ENCODE results near the gene OR9Q1.

OR9Q1 gene

DNA sequence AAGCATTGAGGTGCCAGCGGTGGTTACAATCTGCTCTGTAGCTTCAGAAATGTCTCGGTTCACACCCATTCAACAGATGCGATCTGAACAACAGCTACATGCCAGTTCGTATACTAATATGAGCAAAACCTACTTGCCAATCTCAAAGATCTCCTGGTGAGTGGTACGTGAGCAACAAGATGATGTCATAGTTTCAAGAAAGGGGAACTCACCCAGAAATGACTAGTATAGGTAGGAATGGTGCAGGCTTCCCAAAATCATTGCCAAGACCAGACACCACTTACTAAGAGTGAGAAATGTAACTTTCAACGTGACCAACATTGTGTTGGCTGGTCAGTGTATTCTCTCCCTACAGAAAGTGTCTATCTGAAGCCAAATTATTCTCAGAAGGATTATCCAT is 38.1 kb downstream of the OR9Q1 start:
- Histone ChIP-seq H3K4me1 (ENCODE audit: insufficient read depth, low read length) (no peaks in the 10 kb centered on the region), H3K27me3 (ENCODE audit: insufficient read depth, low read length, poor library complexity) (no peaks in the 10 kb centered on the region), H2AFZ (ENCODE audit: low read depth, low read length) (no peak overlapping the region), H3K4me3 (ENCODE audit: low read depth in 1 of 2, low read length in 2 of 2) (no peak overlapping the region), H3K4me2 (ENCODE audit: insufficient read depth, low read length) (no peak overlapping the region), H3K79me2 (ENCODE audit: insufficient read depth, low read length) (no peaks in the 10 kb centered on the region), H3K27ac (ENCODE audit: low read length) (no peak overlapping the region), H3K36me3 (ENCODE audit: insufficient read depth, low read length) (no peaks in the 10 kb centered on the region), H3K9ac (ENCODE audit: low read depth, low read length) (no peak overlapping the region), H4K20me1 (ENCODE audit: insufficient read depth, low read length) (no peaks in the 10 kb centered on the region), H3K9me3 (ENCODE audit: insufficient read depth, low read length, severe bottlenecking) (no peaks in the 10 kb centered on the region)
- TF ChIP-seq EZH2 (IDR thresholded peaks at IDR 0.05; ENCODE audit: borderline replicate concordance, low read depth, low read length, severe bottlenecking) = no peak
- TF ChIP-seq, protein P1, sequence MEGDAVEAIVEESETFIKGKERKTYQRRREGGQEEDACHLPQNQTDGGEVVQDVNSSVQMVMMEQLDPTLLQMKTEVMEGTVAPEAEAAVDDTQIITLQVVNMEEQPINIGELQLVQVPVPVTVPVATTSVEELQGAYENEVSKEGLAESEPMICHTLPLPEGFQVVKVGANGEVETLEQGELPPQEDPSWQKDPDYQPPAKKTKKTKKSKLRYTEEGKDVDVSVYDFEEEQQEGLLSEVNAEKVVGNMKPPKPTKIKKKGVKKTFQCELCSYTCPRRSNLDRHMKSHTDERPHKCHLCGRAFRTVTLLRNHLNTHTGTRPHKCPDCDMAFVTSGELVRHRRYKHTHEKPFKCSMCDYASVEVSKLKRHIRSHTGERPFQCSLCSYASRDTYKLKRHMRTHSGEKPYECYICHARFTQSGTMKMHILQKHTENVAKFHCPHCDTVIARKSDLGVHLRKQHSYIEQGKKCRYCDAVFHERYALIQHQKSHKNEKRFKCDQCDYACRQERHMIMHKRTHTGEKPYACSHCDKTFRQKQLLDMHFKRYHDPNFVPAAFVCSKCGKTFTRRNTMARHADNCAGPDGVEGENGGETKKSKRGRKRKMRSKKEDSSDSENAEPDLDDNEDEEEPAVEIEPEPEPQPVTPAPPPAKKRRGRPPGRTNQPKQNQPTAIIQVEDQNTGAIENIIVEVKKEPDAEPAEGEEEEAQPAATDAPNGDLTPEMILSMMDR (IDR thresholded peaks at IDR 0.05; ENCODE audit: borderline replicate concordance, extremely low read depth, low read length, poor library complexity, severe bottlenecking) = no peak
- DNase-seq = no peak
- no peak for ATAC-seq (ENCODE audit: insufficient read depth, low read depth)

DNA sequence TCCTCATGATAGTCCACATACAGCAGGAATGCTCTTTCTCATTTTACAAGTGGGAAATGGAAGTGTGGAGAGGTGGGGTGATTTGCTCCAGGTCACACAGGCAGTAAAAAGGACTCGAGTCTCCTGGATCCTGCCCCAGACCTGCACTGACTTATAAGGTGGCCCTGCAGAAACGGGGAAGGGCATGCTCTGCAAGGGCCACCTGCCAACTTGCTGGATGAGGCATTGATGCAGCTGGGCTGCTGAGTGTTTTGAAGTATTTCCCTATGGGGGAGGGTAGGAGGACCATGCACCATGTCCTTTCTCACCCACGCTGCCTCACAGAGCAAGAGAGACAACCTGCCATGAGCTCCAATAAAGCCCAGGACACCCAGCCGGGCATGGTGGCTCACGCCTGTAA is 44.0 kb downstream of the OR9Q1 start:
- H3K4me2 ChIP-seq (ENCODE audit: insufficient read depth, low read length) = no peak overlapping the region
- H3K9me3 ChIP-seq (ENCODE audit: insufficient read depth, low read length, severe bottlenecking) = no peaks in the 10 kb centered on the region
- H3K36me3 ChIP-seq (ENCODE audit: insufficient read depth, low read length) = no peaks in the 10 kb centered on the region
- no peaks in the 10 kb centered on the region for H3K4me1 ChIP-seq (ENCODE audit: insufficient read depth, low read length)
- no peak for ATAC-seq (ENCODE audit: insufficient read depth, low read depth)
- no peaks in the 10 kb centered on the region for H4K20me1 ChIP-seq (ENCODE audit: insufficient read depth, low read length)
- H3K4me3 ChIP-seq (ENCODE audit: low read depth in 1 of 2, low read length in 2 of 2) = no peak overlapping the region
- DNase-seq = no peak
- H3K79me2 ChIP-seq (ENCODE audit: insufficient read depth, low read length) = no peaks in the 10 kb centered on the region
- no peak overlapping the region for H3K27ac ChIP-seq (ENCODE audit: low read length)
- TF ChIP-seq, protein P1 (IDR thresholded peaks at IDR 0.05; ENCODE audit: borderline replicate concordance, extremely low read depth, low read length, poor library complexity, severe bottlenecking) = no peak
- TF ChIP-seq EZH2 (IDR thresholded peaks at IDR 0.05; ENCODE audit: borderline replicate concordance, low read depth, low read length, severe bottlenecking) = no peak
- H2AFZ ChIP-seq (ENCODE audit: low read depth, low read length) = no peak overlapping the region
- H3K27me3 ChIP-seq (ENCODE audit: insufficient read depth, low read length, poor library complexity) = no peaks in the 10 kb centered on the region
- H3K9ac ChIP-seq (ENCODE audit: low read depth, low read length) = no peak overlapping the region

DNA sequence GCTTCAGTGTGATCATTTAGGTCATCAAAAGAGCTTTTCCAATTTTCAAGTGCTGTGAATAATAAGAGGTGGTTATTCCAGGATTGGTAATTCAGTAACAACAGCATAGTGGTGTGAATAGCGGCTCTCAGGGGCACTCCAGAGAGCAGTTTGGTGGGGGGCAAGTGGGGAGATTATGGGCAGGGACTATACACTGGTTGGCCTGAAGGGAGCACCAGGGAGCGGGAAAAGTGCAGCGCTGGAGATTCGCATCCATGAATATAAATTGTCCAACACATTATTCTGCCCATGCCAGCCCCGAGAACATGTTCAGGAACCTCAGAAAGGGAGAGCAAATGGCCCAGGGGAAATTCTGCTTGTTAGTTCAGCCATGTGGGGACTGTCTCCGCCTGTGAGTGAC is 45.0 kb downstream of the OR9Q1 start:
- DNase-seq = no peak
- no peak overlapping the region for H3K4me3 ChIP-seq (ENCODE audit: low read depth in 1 of 2, low read length in 2 of 2)
- TF ChIP-seq, protein P1 (IDR thresholded peaks at IDR 0.05; ENCODE audit: borderline replicate concordance, extremely low read depth, low read length, poor library complexity, severe bottlenecking) = peak; percentile 23
- no peak for TF ChIP-seq EZH2 (IDR thresholded peaks at IDR 0.05; ENCODE audit: borderline replicate concordance, low read depth, low read length, severe bottlenecking)
- H3K36me3 ChIP-seq (ENCODE audit: insufficient read depth, low read length) = no peaks in the 10 kb centered on the region
- no peaks in the 10 kb centered on the region for H3K79me2 ChIP-seq (ENCODE audit: insufficient read depth, low read length)
- no peaks in the 10 kb centered on the region for H3K9me3 ChIP-seq (ENCODE audit: insufficient read depth, low read length, severe bottlenecking)
- ATAC-seq (ENCODE audit: insufficient read depth, low read depth) = no peak
- H4K20me1 ChIP-seq (ENCODE audit: insufficient read depth, low read length) = no peaks in the 10 kb centered on the region
- no peak overlapping the region for H3K27ac ChIP-seq (ENCODE audit: low read length)
- no peak overlapping the region for H3K4me2 ChIP-seq (ENCODE audit: insufficient read depth, low read length)
- no peak overlapping the region for H2AFZ ChIP-seq (ENCODE audit: low read depth, low read length)
- no peaks in the 10 kb centered on the region for H3K27me3 ChIP-seq (ENCODE audit: insufficient read depth, low read length, poor library complexity)
- H3K4me1 ChIP-seq (ENCODE audit: insufficient read depth, low read length) = no peaks in the 10 kb centered on the region
- no peak overlapping the region for H3K9ac ChIP-seq (ENCODE audit: low read depth, low read length)

DNA sequence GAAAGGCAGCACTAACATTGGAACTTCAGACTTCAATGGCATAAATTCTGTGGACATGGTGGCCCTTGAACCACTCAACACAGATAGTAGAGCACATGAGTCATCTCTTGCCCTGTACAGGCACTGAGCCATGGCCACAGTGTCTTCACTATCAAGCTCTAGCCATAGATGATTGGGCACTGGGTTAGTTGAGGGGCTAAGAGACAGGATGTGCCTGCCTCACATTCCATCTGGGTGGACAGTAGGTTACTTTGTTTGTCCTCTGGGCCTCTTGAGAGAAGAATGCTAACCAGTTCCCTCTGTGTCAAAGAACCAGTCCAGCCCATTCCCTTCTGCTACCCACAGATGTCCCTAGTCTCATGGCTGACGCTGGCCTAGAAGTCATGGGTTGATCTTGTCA is 46.9 kb downstream of the OR9Q1 start:
- ATAC-seq (ENCODE audit: insufficient read depth, low read depth) (no peak), DNase-seq (no peak)
- Histone ChIP-seq H4K20me1 (ENCODE audit: insufficient read depth, low read length) (no peaks in the 10 kb centered on the region), H3K27ac (ENCODE audit: low read length) (no peak overlapping the region), H3K79me2 (ENCODE audit: insufficient read depth, low read length) (no peaks in the 10 kb centered on the region), H3K27me3 (ENCODE audit: insufficient read depth, low read length, poor library complexity) (no peaks in the 10 kb centered on the region), H2AFZ (ENCODE audit: low read depth, low read length) (no peak overlapping the region), H3K4me1 (ENCODE audit: insufficient read depth, low read length) (no peaks in the 10 kb centered on the region), H3K4me3 (ENCODE audit: low read depth in 1 of 2, low read length in 2 of 2) (no peak overlapping the region), H3K4me2 (ENCODE audit: insufficient read depth, low read length) (no peak overlapping the region), H3K9me3 (ENCODE audit: insufficient read depth, low read length, severe bottlenecking) (no peaks in the 10 kb centered on the region), H3K36me3 (ENCODE audit: insufficient read depth, low read length) (no peaks in the 10 kb centered on the region), H3K9ac (ENCODE audit: low read depth, low read length) (no peak overlapping the region)
- TF ChIP-seq, protein P1 (IDR thresholded peaks at IDR 0.05; ENCODE audit: borderline replicate concordance, extremely low read depth, low read length, poor library complexity, severe bottlenecking) = no peak
- no peak for TF ChIP-seq EZH2 (IDR thresholded peaks at IDR 0.05; ENCODE audit: borderline replicate concordance, low read depth, low read length, severe bottlenecking)

Measured in DND-41 (cell line).